Mammary epithelial cell (primary cell): ENCODE results near the gene PML.

ENCODE experiments used
- CTCF ChIP-seq, 2 donors: IDR thresholded peaks in 1 of 2; conservative IDR thresholded peaks in 1 of 2; 2 replicates each; pipeline ENCODE4 v1.5.1; 2011 to 2012; ENCODE audit warnings: inconsistent platforms in 2 of 2, low read length in 2 of 2, mild to moderate bottlenecking in 2 of 2, control low read depth in 1 of 2, low read depth in 1 of 2; ENCODE audit not compliant: insufficient read depth in 1 of 2; ENCODE audit errors: extremely low read depth in 1 of 2
- EZH2 ChIP-seq: IDR thresholded peaks from 2 replicates; pipeline ENCODE4 v1.6.1; 2012; ENCODE audit warnings: low read length, inconsistent platforms, borderline replicate concordance

- TF ChIP-seq CTCF (conservative IDR thresholded peaks at IDR 0.05 in 1 of 2, IDR thresholded peaks at IDR 0.05 in 1 of 2; ENCODE audit: extremely low read depth in 1 of 2, insufficient read depth in 1 of 2, low read depth in 1 of 2, low read length in 2 of 2), result no peak
- no peak for TF ChIP-seq EZH2
These were observed 18.9 kb downstream of the PML start for GRCh38 chr15:74013374-74013894.
